Ishikawa (cell line): ENCODE measurements around the gene TRANK1.

Experiments
- CEBPB ChIP-seq: IDR thresholded peaks from 2 replicates; pipeline ENCODE4 v1.6.1; 2012
- CREB1 ChIP-seq: IDR thresholded peaks from 2 replicates; pipeline ENCODE4 v1.6.1; 2012; ENCODE audit warnings: low read depth
- EGR1 ChIP-seq: IDR thresholded peaks from 2 replicates; pipeline ENCODE4 v1.6.1; 2012
- EP300 ChIP-seq: IDR thresholded peaks from 2 replicates; pipeline ENCODE4 v1.6.1; 2012; ENCODE audit warnings: borderline replicate concordance
- FOXM1 ChIP-seq: IDR thresholded peaks from 2 replicates; pipeline ENCODE4 v1.6.1; 2012; ENCODE audit warnings: low read depth, borderline replicate concordance
- NFIC ChIP-seq: IDR thresholded peaks from 2 replicates; pipeline ENCODE4 v1.6.1; 2012
- RAD21 ChIP-seq: IDR thresholded peaks from 2 replicates; pipeline ENCODE4 v1.6.1; 2012; ENCODE audit warnings: low read depth
- TAF1 ChIP-seq: IDR thresholded peaks from 2 replicates; pipeline ENCODE4 v1.6.1; 2012; ENCODE audit warnings: low read depth, mild to moderate bottlenecking
- TCF12 ChIP-seq: IDR thresholded peaks from 2 replicates; pipeline ENCODE4 v1.6.1; 2012; ENCODE audit warnings: low read depth
- TEAD4 ChIP-seq: IDR thresholded peaks from 2 replicates; pipeline ENCODE4 v1.6.1; 2012
- YY1 ChIP-seq: IDR thresholded peaks from 2 replicates; pipeline ENCODE4 v1.6.1; 2012; ENCODE audit warnings: low read depth
- ZBTB7A ChIP-seq: IDR thresholded peaks from 2 replicates; pipeline ENCODE4 v1.6.1; 2012; ENCODE audit warnings: low read depth
- TF ChIP-seq, protein P1 (sequence below): IDR thresholded peaks from 2 replicates; pipeline ENCODE4 v1.6.1; 2012; ENCODE audit warnings: low read depth, mild to moderate bottlenecking
- TF ChIP-seq, protein P2 (sequence below): IDR thresholded peaks from 2 replicates; pipeline ENCODE4 v1.6.1; 2012
- TF ChIP-seq, protein P3 (sequence below): IDR thresholded peaks from 2 replicates; pipeline ENCODE4 v1.6.1; 2012

Gene TRANK1

DNA sequence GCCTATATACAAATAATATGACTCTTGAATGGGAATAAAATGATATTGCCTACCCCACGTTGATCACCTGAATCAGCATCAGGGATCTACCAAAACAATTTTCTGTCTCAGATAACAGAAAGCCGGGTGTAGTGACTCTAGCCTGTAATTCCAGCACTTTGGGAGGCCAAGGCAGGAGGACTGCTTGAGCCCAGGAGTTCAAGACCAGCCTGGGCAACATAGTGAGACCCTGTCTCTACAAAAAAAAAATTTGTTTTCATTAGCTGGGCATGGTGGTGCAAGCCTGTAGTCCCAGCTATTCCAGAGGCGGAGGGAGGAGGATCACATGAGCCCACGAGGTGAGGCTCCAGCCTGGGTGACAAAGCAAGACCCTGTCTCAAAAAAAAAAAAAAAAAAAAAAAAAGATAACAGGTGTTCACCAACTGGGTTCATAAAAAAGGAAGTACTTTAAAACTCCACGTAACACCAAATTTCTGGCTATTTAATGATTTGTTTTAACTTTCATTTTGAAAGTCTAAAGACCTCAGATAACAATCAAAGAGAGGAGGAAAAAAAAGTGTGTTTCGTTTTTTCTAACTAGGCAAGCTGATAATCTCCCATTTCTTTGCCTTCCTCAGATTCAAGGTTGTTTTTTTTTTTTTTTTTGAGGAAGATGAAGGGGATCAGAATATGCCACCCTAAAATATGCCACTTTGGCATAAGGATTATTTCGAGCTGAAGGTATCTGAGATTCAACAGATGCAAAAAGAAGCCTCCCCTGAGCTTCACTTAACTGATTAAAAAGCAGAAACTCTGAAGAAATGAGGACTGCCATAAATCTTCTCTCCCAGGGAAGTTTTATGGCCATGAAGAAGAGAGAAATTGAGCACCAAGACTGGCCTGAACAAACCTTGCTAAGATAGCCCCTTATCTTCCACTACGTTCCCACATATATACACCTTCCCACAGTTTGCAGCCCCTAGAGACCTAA lies 44.1 kb downstream of the TRANK1 start:
- no peak for TF ChIP-seq EP300
- TF ChIP-seq, protein P1, sequence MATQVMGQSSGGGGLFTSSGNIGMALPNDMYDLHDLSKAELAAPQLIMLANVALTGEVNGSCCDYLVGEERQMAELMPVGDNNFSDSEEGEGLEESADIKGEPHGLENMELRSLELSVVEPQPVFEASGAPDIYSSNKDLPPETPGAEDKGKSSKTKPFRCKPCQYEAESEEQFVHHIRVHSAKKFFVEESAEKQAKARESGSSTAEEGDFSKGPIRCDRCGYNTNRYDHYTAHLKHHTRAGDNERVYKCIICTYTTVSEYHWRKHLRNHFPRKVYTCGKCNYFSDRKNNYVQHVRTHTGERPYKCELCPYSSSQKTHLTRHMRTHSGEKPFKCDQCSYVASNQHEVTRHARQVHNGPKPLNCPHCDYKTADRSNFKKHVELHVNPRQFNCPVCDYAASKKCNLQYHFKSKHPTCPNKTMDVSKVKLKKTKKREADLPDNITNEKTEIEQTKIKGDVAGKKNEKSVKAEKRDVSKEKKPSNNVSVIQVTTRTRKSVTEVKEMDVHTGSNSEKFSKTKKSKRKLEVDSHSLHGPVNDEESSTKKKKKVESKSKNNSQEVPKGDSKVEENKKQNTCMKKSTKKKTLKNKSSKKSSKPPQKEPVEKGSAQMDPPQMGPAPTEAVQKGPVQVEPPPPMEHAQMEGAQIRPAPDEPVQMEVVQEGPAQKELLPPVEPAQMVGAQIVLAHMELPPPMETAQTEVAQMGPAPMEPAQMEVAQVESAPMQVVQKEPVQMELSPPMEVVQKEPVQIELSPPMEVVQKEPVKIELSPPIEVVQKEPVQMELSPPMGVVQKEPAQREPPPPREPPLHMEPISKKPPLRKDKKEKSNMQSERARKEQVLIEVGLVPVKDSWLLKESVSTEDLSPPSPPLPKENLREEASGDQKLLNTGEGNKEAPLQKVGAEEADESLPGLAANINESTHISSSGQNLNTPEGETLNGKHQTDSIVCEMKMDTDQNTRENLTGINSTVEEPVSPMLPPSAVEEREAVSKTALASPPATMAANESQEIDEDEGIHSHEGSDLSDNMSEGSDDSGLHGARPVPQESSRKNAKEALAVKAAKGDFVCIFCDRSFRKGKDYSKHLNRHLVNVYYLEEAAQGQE, result no peak
- TF ChIP-seq YY1, result no peak
- no peak for TF ChIP-seq TEAD4
- TF ChIP-seq CREB1, result no peak
- TF ChIP-seq EGR1, result no peak
- TF ChIP-seq ZBTB7A, result no peak

DNA sequence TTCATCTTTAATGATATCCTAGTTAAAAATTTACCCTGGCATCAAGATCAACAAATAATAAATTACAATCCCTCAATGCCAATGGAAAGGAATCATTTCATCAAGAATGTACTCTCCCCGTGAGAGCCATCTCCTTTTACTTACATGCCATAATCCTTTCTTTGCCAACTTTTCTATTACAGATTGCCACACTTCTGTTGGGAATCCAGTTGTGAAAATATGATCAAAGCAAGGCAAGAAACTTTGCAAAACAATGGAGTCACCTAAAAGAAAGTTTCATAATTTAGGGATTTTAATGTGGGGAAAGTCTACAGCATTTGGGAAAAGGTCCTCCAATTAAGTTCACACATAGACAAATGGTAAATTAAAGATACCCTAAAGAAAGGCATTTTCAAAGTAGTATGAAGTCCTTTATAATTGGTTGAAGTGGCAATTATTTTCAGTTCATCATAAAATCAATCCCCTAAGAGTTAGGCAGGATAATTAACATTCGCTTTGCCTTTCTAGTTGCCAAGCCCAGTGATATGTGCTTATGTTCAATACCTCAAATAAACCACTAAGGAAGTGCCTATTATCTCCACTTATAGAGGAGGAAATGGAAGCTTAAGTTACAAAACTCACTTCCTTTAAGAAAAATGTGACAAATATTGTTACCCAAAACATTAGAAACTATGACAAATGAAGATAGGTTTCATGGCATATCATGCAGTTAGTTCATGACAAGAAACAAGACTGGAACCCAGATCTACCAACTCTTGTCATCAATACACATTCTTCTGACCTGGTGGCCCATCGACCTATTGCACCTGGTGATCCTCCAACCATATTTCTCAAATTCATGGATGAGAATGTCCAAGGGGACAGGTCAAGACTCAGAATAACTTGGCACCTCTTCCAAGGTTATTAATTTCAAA lies 49.1 kb downstream of the TRANK1 start:
- TF ChIP-seq EP300 (no peak), YY1 (no peak), EGR1 (no peak), CREB1 (no peak), FOXM1 (no peak), TAF1 (no peak), TEAD4 (no peak), ZBTB7A (no peak), TCF12 (no peak), RAD21 (no peak), CEBPB (no peak), NFIC (no peak)
- TF ChIP-seq, protein P2, sequence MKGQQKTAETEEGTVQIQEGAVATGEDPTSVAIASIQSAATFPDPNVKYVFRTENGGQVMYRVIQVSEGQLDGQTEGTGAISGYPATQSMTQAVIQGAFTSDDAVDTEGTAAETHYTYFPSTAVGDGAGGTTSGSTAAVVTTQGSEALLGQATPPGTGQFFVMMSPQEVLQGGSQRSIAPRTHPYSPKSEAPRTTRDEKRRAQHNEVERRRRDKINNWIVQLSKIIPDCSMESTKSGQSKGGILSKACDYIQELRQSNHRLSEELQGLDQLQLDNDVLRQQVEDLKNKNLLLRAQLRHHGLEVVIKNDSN, result no peak
- TF ChIP-seq, protein P3, sequence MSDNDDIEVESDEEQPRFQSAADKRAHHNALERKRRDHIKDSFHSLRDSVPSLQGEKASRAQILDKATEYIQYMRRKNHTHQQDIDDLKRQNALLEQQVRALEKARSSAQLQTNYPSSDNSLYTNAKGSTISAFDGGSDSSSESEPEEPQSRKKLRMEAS, result no peak
- TF ChIP-seq, protein P1, result no peak

DNA sequence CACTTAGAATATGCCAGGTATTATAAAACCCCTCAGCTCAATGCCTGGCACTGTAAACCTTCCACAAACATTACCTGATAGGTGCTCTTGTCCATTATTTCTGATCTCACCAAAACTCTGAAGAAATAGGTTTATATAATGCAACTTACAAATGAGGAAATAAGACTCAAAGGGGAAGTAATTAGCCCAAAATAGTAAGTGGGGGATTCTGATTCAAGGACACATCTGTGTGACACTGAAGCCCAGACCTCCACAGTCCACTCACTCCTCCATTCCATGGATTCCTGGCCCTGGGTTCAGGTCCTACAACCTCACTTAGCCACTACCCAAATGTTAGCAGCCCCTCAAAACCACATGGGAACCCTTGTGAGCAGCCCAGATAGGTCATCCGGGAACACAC lies 49.9 kb downstream of the TRANK1 start:
- TF ChIP-seq TEAD4, result no peak
- TF ChIP-seq, protein P2, result no peak
- TF ChIP-seq CREB1, result no peak
- no peak for TF ChIP-seq CEBPB
- no peak for TF ChIP-seq EGR1
- no peak for TF ChIP-seq RAD21
- TF ChIP-seq FOXM1, result no peak
- no peak for TF ChIP-seq YY1
- no peak for TF ChIP-seq EP300
- TF ChIP-seq, protein P3, result no peak
- TF ChIP-seq, protein P1, result no peak
- TF ChIP-seq TCF12, result no peak
- no peak for TF ChIP-seq NFIC
- no peak for TF ChIP-seq ZBTB7A
- no peak for TF ChIP-seq TAF1
